ENCODE measurements around the gene RNASE1.

RNASE1 gene

GRCh38 chr14:20794644-20795369, 7.8 kb downstream of the RNASE1 start:
- H4K20me1 ChIP-seq (ENCODE audit: low read depth, low read length): no peaks in the 10 kb centered on the region
- H3K4me3 ChIP-seq (ENCODE audit: insufficient read depth, low read length, poor library complexity, severe bottlenecking): no peak overlapping the region
- no peaks in the 10 kb centered on the region for H3F3A ChIP-seq (ENCODE audit: insufficient read depth)
- no peaks in the 10 kb centered on the region for H3K79me2 ChIP-seq (ENCODE audit: insufficient read depth, low read length)
- H3K9me2 ChIP-seq (replicated peaks; ENCODE audit: insufficient read depth, low read length): no peaks in the 10 kb centered on the region
- no peaks in the 10 kb centered on the region for H3K9me3 ChIP-seq (ENCODE audit: insufficient read depth, low read length)
- no peak overlapping the region for H2AFZ ChIP-seq (ENCODE audit: low read depth, low read length, severe bottlenecking)
- no peak overlapping the region for H3K9ac ChIP-seq (ENCODE audit: low read length)
- H3K27me3 ChIP-seq (ENCODE audit: low read length): no peaks in the 10 kb centered on the region
- TF ChIP-seq CTCF (IDR thresholded peaks at IDR 0.05; ENCODE audit: insufficient read depth, low read length, poor library complexity, severe bottlenecking) (no peak), EZH2phosphoT487 (conservative IDR thresholded peaks at IDR 0.05; ENCODE audit: low read length) (no peak)
- no peaks in the 10 kb centered on the region for H3K36me3 ChIP-seq (ENCODE audit: low read length)
- no peak overlapping the region for H3K4me2 ChIP-seq (ENCODE audit: low read depth, low read length, poor library complexity, severe bottlenecking)
- no peak overlapping the region for H3K27ac ChIP-seq (ENCODE audit: low read depth, low read length)

GRCh38 chr14:20792556-20792955, 10.1 kb downstream of the RNASE1 start:
- Histone ChIP-seq H3K79me2 (ENCODE audit: insufficient read depth, low read length) (no peaks in the 10 kb centered on the region), H3K9ac (ENCODE audit: low read length) (no peak overlapping the region), H3K9me3 (ENCODE audit: insufficient read depth, low read length) (no peaks in the 10 kb centered on the region), H3F3A (ENCODE audit: insufficient read depth) (no peaks in the 10 kb centered on the region), H3K9me2 (replicated peaks; ENCODE audit: insufficient read depth, low read length) (no peaks in the 10 kb centered on the region), H3K4me3 (ENCODE audit: insufficient read depth, low read length, poor library complexity, severe bottlenecking) (no peak overlapping the region), H3K36me3 (ENCODE audit: low read length) (no peaks in the 10 kb centered on the region), H3K4me2 (ENCODE audit: low read depth, low read length, poor library complexity, severe bottlenecking) (no peak overlapping the region), H3K27me3 (ENCODE audit: low read length) (no peaks in the 10 kb centered on the region), H4K20me1 (ENCODE audit: low read depth, low read length) (no peaks in the 10 kb centered on the region), H2AFZ (ENCODE audit: low read depth, low read length, severe bottlenecking) (no peak overlapping the region), H3K27ac (ENCODE audit: low read depth, low read length) (no peak overlapping the region)
- TF ChIP-seq EZH2phosphoT487 (conservative IDR thresholded peaks at IDR 0.05; ENCODE audit: low read length): no peak
- TF ChIP-seq CTCF (IDR thresholded peaks at IDR 0.05; ENCODE audit: insufficient read depth, low read length, poor library complexity, severe bottlenecking): no peak

GRCh38 chr14:20791597-20791996, 11.0 kb downstream of the RNASE1 start:
- no peaks in the 10 kb centered on the region for H3F3A ChIP-seq (ENCODE audit: insufficient read depth)
- no peak overlapping the region for H3K4me2 ChIP-seq (ENCODE audit: low read depth, low read length, poor library complexity, severe bottlenecking)
- H2AFZ ChIP-seq (ENCODE audit: low read depth, low read length, severe bottlenecking): no peak overlapping the region
- H3K27me3 ChIP-seq (ENCODE audit: low read length): no peaks in the 10 kb centered on the region
- no peak overlapping the region for H3K9ac ChIP-seq (ENCODE audit: low read length)
- H3K4me3 ChIP-seq (ENCODE audit: insufficient read depth, low read length, poor library complexity, severe bottlenecking): no peak overlapping the region
- H3K79me2 ChIP-seq (ENCODE audit: insufficient read depth, low read length): no peaks in the 10 kb centered on the region
- TF ChIP-seq EZH2phosphoT487 (conservative IDR thresholded peaks at IDR 0.05; ENCODE audit: low read length): no peak
- TF ChIP-seq CTCF (IDR thresholded peaks at IDR 0.05; ENCODE audit: insufficient read depth, low read length, poor library complexity, severe bottlenecking): no peak
- H3K9me2 ChIP-seq (replicated peaks; ENCODE audit: insufficient read depth, low read length): no peaks in the 10 kb centered on the region
- no peaks in the 10 kb centered on the region for H3K36me3 ChIP-seq (ENCODE audit: low read length)
- no peaks in the 10 kb centered on the region for H3K9me3 ChIP-seq (ENCODE audit: insufficient read depth, low read length)
- H3K27ac ChIP-seq (ENCODE audit: low read depth, low read length): no peak overlapping the region
- no peaks in the 10 kb centered on the region for H4K20me1 ChIP-seq (ENCODE audit: low read depth, low read length)
